Tibial artery (tissue), 4 donors: ENCODE data around the gene POLR3A.
A peak's percentile ranks its signal among the peaks of the same experiment; 100 is the strongest.
"Not testable (repeated sequence)": the region's sequence is repeated elsewhere in the genome, so short reads cannot be mapped to it uniquely, and the experiment has no call there.

ENCODE experiments used
- DNase-seq, 2 donors: peaks; one replicate each; pipeline ENCODE4 v3.0.0-alpha.2; 2019
- H3K27ac ChIP-seq, 2 donors: fragments of 200-600 bp; sonication (generic) in 1 of 2; 1 replicate in 1 of 2; 2 replicates in 1 of 2; pipeline ENCODE4 v1.5.1; 2018 to 2019; ENCODE audit warnings: mild to moderate bottlenecking in 1 of 2
- H3K27me3 ChIP-seq, 2 donors: fragments of 200-600 bp; sonication (generic) in 1 of 2; one replicate each; pipeline versions ENCODE4 v1.5.1 to v1.6.0; 2016 to 2019
- H3K36me3 ChIP-seq, 3 donors: fragments of 200-600 bp; sonication (generic) in 2 of 3; one replicate each; pipeline ENCODE4 v1.5.1; 2016 to 2019; ENCODE audit warnings: mild to moderate bottlenecking in 2 of 3
- H3K4me1 ChIP-seq, 4 donors: fragments of 200-600 bp; sonication (generic) in 2 of 4; 1 replicate in 3 of 4; 2 replicates in 1 of 4; pipeline ENCODE4 v1.5.1; 2016 to 2019
- H3K4me3 ChIP-seq, 2 donors: fragments of 200-600 bp; sonication (generic) in 1 of 2; 1 replicate in 1 of 2; 2 replicates in 1 of 2; pipeline ENCODE4 v1.5.1; 2018 to 2019; ENCODE audit warnings: mild to moderate bottlenecking in 2 of 2
- H3K9me3 ChIP-seq, 3 donors: fragments of 200-600 bp; sonication (generic) in 1 of 3; one replicate each; pipeline ENCODE4 v1.5.1; 2016 to 2019
- CTCF ChIP-seq, 2 experiments: fragments of 200-600 bp in 1 of 2; fragments of 450-650 bp in 1 of 2; IDR thresholded peaks; one replicate each; pipeline ENCODE4 v1.5.1; 2017 to 2019; ENCODE audit warnings: antibody characterized with exemption in 2 of 2, mild to moderate bottlenecking in 1 of 2, moderate library complexity in 1 of 2
- intact Hi-C: fragments of 100-400 bp; cut with DNase I; formaldehyde crosslinking; loops from one replicate; pipeline ENCODE4 v1.15.0; 2023; ENCODE audit warnings: low total_unique reads

Gene POLR3A

DNA sequence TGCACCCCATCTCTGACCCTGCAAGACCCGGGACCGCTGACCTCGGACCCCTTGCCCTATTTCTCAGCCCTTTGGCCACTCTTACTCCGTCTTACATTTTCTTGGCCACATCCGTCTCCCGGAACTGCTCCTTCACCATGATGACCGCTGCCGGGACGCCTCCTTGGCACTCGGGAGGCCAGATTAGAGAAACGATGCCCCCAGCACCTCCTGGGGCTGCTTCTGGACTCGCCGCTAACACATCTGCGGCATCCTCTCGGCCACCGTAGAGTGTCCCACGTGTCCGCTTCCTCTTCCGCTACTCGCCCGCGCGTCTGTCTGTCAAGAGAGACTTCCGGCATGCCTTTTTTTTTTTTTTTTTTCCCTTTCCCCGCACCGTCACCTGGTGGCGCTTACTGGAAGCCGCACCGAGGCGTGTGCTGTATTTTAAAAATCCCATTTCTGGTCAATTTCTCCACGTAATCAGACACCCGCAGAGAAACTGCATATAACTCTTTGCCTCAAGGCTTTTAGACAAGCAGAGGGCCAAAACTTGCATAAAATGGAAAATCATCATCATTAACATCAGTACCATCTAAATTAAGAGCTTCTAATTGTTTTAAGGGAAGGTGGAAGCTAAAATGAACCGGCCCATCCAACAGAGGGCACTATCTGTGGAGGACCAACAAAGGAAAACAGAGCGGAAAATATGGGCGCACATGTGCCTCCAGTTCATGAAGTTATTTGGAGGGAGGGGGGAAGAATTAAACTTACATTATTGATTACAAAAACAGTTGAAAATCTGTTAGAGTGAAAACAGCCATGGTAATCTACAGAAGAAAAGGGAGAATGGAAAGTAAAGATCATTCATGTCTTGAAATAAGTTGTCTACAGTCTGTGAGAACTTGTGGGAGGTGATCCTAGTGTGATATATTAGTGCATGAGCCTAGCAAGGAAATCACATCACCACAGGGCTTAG lies at the start of gene POLR3A:
Gene POLR3A, minus strand, starts transcription at position 247 of the 958 bp plus-strand sequence. Its CDS starts 108 bp downstream, at position 139.
- peaks cover 0 to 22% (median 13%) of the 10 kb centered on the region in 4 donors for H3K4me1 ChIP-seq
- H3K9me3 ChIP-seq, result no peaks in the 10 kb centered on the region
- DNase-seq, result peak; percentile 96 to 98
- H3K4me3 ChIP-seq, result peak within 1 kb of the TSS; percentile 69 to 96
- peak within 1 kb of the TSS; percentile 74 to 80 for H3K27ac ChIP-seq
- peaks cover 15 to 20% (median 17%) of the 10 kb centered on the region in 3 donors for H3K36me3 ChIP-seq
- intact Hi-C loops, result loop anchor here (5.0 kb wide), 1 partner anchor 182 kb away; no protein-coding TSS in a partner anchor
- no peaks in the 10 kb centered on the region for H3K27me3 ChIP-seq
- TF ChIP-seq CTCF (IDR thresholded peaks at IDR 0.05), result peak; percentile 68 to 70

DNA sequence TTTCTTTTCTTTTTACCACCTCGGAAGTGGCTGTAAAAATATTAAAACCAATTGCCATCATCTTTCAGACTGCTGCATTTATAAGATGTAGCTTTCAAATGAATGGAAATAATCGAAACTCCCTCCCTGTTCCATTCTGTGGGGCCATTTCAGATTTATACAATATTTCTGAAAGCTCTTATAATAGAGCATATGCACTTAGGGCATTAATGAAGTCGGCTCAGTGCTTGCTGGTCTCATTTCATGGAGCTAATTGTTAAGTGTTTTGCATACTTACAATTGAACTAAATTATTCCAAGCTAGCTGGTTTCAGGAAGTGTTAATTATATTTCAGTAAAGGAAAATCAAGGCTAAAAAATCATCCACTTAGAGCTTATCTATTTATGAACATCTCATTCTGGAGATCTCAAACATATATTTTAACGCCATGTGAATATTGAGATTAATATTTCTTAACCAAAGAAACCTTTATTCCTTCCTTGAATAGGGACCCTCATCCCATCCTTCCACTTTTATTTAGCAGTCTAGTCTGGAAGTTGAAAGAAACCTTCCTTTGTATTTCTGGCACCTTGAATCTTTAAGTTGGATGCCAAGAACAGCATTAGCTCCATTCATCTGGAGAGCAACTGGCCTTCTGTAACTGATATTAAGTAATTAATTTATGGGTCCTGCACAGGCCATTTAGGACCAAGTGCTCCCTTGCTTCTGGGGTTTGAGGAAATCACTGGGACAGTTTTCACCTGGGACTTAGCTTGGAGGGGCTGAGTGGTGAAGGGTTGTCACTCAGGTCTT lies 49.4 kb upstream of the POLR3A start:
- no peak overlapping the region for H3K4me3 ChIP-seq
- no peaks in the 10 kb centered on the region for H3K27me3 ChIP-seq
- H3K27ac ChIP-seq, result no peak overlapping the region
- H3K4me1 ChIP-seq, result no peaks in the 10 kb centered on the region
- no peaks in the 10 kb centered on the region for H3K36me3 ChIP-seq
- DNase-seq, result no peak
- no peaks in the 10 kb centered on the region for H3K9me3 ChIP-seq
- no peak for TF ChIP-seq CTCF (IDR thresholded peaks at IDR 0.05)
- intact Hi-C loops, result no loop called here

DNA sequence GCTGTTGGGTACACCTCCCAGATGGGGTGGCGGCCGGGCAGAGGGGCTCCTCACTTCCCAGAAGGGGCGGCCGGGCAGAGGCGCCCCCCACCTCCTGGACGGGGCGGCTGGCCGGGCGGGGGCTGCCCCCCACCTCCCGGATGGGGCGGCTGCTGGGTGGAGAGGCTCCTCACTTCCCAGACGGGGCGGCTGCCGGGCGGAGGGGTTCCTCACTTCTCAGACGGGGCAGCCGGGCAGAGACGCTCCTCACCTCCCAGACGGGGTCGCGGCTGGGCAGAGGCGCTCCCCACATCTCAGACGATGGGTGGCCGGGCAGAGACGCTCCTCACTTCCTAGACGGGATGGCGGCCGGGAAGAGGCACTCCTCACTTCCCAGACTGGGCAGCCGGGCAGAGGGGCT lies 46.5 kb upstream of the POLR3A start:
- intact Hi-C loops, DNase-seq, H3K36me3 ChIP-seq, H3K4me3 ChIP-seq, H3K27me3 ChIP-seq, H3K9me3 ChIP-seq, H3K4me1 ChIP-seq, H3K27ac ChIP-seq: not testable (repeated sequence)

GRCh38 chr10:78072504-78072903 lies 43.2 kb upstream of the POLR3A start:
- Histone ChIP-seq H3K4me1 (no peaks in the 10 kb centered on the region), H3K9me3 (no peaks in the 10 kb centered on the region), H3K4me3 (no peak overlapping the region), H3K36me3 (no peaks in the 10 kb centered on the region), H3K27ac (no peak overlapping the region), H3K27me3 (no peaks in the 10 kb centered on the region)
- DNase-seq, result no peak
- intact Hi-C loops, result no loop called here
- TF ChIP-seq CTCF (IDR thresholded peaks at IDR 0.05), result no peak

DNA sequence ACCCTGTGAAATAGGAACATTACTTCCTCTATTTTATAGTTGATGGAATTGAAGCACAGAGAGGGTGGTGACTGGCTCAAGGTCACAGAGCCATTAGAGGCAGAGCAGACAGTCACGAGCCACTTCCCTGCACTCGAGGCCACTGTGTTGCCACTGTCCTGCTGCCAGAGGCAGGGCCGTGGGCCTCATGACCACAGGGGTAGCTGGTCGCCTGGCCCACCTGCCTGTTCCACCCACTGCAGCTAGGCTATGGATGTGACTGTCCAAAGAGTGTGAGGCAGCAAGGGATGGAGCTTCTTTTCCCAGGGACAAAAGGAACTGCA lies 42.5 kb upstream of the POLR3A start:
- no peak overlapping the region for H3K4me3 ChIP-seq
- H3K27me3 ChIP-seq, result no peaks in the 10 kb centered on the region

More for the DNA sequence above, 42.5 kb upstream of the POLR3A start:
- no peak for TF ChIP-seq CTCF (IDR thresholded peaks at IDR 0.05)
- no peak for DNase-seq
- Histone ChIP-seq H3K27ac (no peak overlapping the region), H3K9me3 (no peaks in the 10 kb centered on the region), H3K4me1 (no peaks in the 10 kb centered on the region), H3K36me3 (no peaks in the 10 kb centered on the region)
- intact Hi-C loops, result no loop called here
